GM19324 (cell line): ENCODE data around the gene TMCC2.

Experiments
- ATAC-seq: cut with Tn5 transposase; IDR thresholded peaks from one replicate; pipeline ENCODE4 v1.9.1; 2021; ENCODE audit warnings: mild to moderate bottlenecking, moderate library complexity; ENCODE audit not compliant: unreplicated experiment, low FRiP score

The TMCC2 gene

GRCh38 chr1:205237526-205238484, 10.1 kb downstream of the TMCC2 start:
- no peak for ATAC-seq

- ATAC-seq, result no peak
Measured at GRCh38 chr1:205239078-205239477, 11.3 kb downstream of the TMCC2 start.

- no peak for ATAC-seq
Measured at GRCh38 chr1:205240118-205240517, 12.4 kb downstream of the TMCC2 start.

DNA sequence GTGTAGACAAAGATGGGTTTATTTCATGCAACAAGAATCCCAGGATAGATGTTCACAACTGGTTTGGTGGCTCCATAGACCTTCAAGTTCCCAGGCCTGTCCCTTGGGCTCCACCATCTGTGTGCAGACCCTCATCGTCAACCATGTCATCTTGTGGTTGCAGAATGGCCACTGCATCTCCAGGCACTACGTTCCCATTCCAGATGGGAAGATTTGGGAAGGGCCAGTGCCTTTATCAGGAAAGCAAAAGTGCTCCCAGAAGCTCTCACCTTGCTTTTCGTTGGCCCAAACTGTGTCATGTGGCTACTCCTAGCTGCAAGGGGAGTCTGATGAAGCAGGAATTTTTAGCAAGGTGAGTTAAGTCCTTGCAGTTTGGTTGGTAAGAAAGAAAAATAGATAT, 12.8 kb downstream of the TMCC2 start:
- ATAC-seq, result no peak

DNA sequence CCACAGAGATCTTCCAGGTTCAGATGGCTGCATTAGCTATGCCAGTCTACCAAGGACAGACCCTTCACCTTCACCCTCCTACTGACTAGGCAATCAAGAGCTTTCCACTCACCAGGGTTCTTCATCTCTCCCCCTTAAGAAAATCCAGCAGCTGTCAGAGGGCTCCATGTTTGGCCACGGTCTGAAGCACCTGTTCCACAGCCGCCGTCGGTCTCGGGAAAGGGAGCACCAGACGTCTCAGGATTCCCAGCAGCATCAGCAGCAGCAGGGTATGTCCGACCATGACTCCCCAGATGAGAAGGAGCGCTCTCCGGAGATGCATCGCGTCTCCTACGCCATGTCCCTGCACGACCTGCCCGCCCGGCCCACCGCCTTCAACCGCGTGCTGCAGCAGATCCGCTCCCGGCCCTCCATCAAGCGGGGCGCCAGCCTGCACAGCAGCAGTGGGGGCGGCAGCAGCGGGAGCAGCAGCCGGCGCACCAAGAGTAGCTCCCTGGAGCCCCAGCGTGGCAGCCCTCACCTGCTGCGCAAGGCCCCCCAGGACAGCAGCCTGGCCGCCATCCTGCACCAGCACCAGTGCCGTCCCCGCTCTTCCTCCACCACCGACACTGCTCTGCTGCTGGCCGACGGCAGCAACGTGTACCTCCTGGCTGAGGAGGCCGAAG, 13.8 kb downstream of the TMCC2 start:
- ATAC-seq, result no peak

- ATAC-seq, result no peak
Measured at GRCh38 chr1:205243350-205244191, 15.8 kb downstream of the TMCC2 start.

DNA sequence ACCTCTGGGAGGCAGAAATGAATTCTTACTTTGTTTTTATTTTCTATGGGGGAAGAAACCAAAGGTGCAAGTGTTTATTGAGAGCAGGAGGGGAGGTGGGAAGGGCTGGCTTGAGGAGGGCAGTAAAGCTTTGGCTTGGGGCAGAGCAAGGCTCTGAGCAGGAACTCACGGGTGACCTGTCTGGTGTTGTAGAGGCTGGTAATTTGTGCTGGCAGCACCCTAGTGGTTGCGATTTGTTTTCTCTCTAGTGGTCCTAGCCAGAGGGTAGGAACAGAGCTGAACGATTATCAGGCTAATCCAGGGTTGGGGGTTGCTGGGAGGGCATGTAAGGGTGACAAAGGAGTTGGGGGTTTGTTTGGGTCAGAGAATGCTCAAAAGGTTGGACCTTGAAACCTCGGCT, 16.6 kb downstream of the TMCC2 start:
- ATAC-seq, result no peak

DNA sequence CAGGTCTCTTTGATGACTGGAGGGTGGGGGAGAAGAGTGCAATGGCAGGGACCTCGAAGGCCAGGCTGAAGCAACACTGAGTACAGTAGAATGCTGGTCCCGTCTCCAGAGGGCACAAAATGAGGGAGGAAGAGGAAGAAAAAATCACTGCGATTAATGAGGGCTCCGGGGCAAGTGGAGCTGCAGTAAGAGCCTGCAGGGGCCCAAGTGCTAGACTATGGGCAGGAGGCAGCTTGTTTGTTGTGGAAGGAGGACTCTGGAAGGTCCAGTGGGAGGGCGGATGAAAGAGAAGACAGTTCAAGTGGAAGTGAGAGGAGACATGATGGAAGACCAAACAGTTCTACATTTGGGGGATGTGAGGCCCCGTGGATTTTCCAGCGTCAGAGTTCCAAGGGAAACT, 17.4 kb downstream of the TMCC2 start:
- ATAC-seq, result no peak

DNA sequence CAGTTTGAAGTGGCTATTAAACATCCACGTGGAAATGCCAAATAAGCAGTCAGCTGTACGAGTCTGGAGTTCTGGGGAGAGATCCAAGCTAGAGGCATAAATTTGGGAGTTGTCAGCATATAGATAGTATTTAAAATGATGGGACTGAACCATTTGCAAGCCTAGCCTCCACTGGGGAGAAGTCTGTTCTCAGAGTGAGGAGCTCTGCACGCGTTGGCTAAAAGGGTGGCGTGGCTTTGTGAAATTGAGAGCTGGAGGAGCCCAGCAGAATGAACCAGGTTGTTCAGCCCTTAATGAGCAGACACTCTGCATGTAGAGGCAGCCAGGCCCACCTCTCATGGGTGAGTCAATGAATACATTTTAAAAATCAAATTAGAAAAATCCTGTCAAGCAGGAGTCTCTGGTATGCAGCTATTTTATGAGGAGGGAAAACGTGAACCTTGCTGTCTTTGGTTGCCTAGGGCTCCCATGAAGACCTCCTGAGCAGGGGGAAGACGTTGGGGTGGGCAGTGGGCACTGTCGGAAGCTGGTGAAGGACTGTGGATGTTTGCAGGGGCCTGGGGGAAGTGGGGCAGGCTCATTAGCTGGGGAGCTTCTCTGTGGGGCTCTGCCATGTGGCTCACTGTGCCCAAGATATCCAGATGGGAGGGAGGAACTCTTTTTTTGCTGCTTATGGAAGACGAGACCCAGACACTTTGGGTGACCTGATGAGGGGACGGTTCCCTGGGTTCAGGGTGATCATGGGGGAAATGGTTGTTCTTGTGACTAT, 18.8 kb downstream of the TMCC2 start:
- ATAC-seq, result no peak

DNA sequence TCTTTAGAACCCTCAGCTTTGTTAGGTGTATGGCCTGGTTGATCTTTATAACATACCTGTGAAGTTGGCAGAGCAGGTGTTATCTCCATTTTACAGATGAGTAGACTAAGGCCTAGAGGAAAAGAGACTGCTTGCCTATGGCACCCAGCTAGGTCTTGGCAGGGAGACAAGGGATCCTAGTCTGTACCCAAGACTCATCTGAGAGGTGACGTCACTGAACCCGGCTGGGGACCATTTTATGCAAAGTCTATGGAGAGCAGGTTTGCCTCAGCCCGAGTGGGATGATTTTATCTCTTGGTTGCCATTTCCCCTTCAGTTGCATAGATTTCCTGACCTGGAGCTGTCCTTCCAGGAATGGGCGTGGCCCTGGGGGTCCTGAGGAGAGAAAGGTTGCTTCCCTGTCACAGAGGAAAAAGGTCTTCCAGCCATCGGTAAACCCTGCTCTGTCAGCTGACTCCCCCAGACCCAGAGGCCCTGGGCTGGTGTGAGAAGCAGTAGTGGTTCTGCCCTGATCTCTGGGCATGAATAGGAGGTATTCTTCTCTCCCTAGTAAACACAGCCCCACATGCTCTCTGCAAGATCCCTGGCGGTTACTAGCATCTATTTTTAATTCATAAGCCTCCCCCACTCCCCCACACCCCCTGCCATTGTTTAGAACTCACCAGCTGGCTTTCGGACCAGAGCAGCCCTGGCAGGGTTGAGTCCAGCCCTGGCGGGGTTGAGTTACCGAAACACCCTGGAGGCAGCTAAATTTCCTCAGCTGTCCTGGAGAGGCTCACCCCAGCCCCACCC, 19.6 kb downstream of the TMCC2 start:
- no peak for ATAC-seq

GRCh38 chr1:205248793-205249601, 21.3 kb downstream of the TMCC2 start:
- no peak for ATAC-seq

- ATAC-seq, result no peak
Measured at GRCh38 chr1:205249651-205250050, 21.9 kb downstream of the TMCC2 start.

GRCh38 chr1:205250699-205251098, 23.0 kb downstream of the TMCC2 start:
- ATAC-seq, result no peak

GRCh38 chr1:205251576-205251975, 23.8 kb downstream of the TMCC2 start:
- no peak for ATAC-seq

- no peak for ATAC-seq
Measured at GRCh38 chr1:205255941-205256780, 28.4 kb downstream of the TMCC2 start.

GRCh38 chr1:205256951-205257625, 29.3 kb downstream of the TMCC2 start:
- no peak for ATAC-seq

DNA sequence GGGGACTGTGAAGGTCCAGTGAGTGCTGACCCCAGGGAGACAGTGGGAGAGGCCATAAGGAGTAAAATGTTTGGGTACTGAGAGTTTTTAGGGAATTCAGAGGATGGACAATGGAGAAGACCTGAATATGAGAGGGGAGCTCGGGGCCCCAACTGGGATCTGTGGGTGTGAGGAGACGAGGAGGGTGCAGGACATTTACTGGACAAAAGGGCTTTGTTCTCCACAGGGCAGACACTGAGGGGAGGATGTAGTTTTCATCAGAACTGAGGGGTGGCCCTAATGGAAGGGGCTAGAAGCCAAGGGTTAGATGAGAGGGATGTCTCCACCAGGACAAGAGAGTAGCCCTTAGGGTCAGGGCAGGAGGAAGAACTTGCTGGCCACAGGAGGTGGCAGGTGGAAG, 30.0 kb downstream of the TMCC2 start:
- no peak for ATAC-seq
